A172 (cell line): ENCODE data around the gene B3GALT6. TPM values are rescaled to one million over a fixed set of nuclear protein-coding genes. Genes with fewer than 3 reads are reported as not detected.

Source experiments
- total RNA-seq: library from RNA; depleted of rRNA; stranded (reverse); fragments of >200 nt; shearing (Covaris generic); gene quantifications from 2 replicates; pipeline ENCODE4 v1.2.3, GENCODE V29; 2014; rRNA removed

Gene B3GALT6
- total RNA-seq, 1 experiment from 2014 or later: 38.8 TPM

Other genes starting within 250 kb of the B3GALT6 start
- 10.0 and 20.7 TPM in 2 replicates for gene HES4, start 232.1 kb upstream of the B3GALT6 start, total RNA-seq
- gene ISG15, start 218.7 kb upstream of the B3GALT6 start, total RNA-seq: 63.5 and 100.0 TPM in 2 replicates
- gene AGRN, start 212.1 kb upstream of the B3GALT6 start, total RNA-seq: 107 and 115 TPM in 2 replicates
- gene RNF223, start 157.9 kb upstream of the B3GALT6 start, total RNA-seq: not detected in 2 replicates
- gene C1orf159, start 116.1 kb upstream of the B3GALT6 start, total RNA-seq: 8.2 and 10.0 TPM in 2 replicates
- gene TTLL10, start 58.4 kb upstream of the B3GALT6 start, total RNA-seq: not detected in 2 replicates
- not detected in 2 replicates for gene TNFRSF18, start 25.6 kb upstream of the B3GALT6 start, total RNA-seq
- not detected in 2 replicates for gene TNFRSF4, start 18.1 kb upstream of the B3GALT6 start, total RNA-seq
- 93.4 and 109 TPM in 2 replicates for gene SDF4, start 236 bp upstream of the B3GALT6 start, total RNA-seq
- not detected in 2 replicates for gene C1QTNF12, start 14.5 kb downstream of the B3GALT6 start, total RNA-seq
- 26.2 and 38.0 TPM in 2 replicates for gene UBE2J2, start 41.6 kb downstream of the B3GALT6 start, total RNA-seq
- 0.83 and 0.93 TPM in 2 replicates for gene SCNN1D, start 48.2 kb downstream of the B3GALT6 start, total RNA-seq
- gene ACAP3, start 75.7 kb downstream of the B3GALT6 start, total RNA-seq: 37.2 and 37.5 TPM in 2 replicates
- 15.6 and 17.3 TPM in 2 replicates for gene PUSL1, start 76.4 kb downstream of the B3GALT6 start, total RNA-seq
- 48.4 and 56.7 TPM in 2 replicates for gene INTS11, start 92.4 kb downstream of the B3GALT6 start, total RNA-seq
- gene CPTP, start 92.6 kb downstream of the B3GALT6 start, total RNA-seq: 17.0 and 19.5 TPM in 2 replicates
- gene TAS1R3, start 99.0 kb downstream of the B3GALT6 start, total RNA-seq: 0.22 and 0.33 TPM in 2 replicates
- gene DVL1, start 117.2 kb downstream of the B3GALT6 start, total RNA-seq: 47.7 and 58.2 TPM in 2 replicates
- gene MXRA8, start 126.3 kb downstream of the B3GALT6 start, total RNA-seq: 0.24 TPM in 1 of 2 replicates, not detected in the other
- gene AURKAIP1, start 143.0 kb downstream of the B3GALT6 start, total RNA-seq: 120 and 123 TPM in 2 replicates
- 35.6 and 43.2 TPM in 2 replicates for gene CCNL2, start 167.1 kb downstream of the B3GALT6 start, total RNA-seq
- gene MRPL20, start 175.1 kb downstream of the B3GALT6 start, total RNA-seq: 117 and 151 TPM in 2 replicates
- 0.12 TPM in 1 of 2 replicates, not detected in the other for gene ANKRD65, start 189.0 kb downstream of the B3GALT6 start, total RNA-seq
- gene VWA1, start 203.5 kb downstream of the B3GALT6 start, total RNA-seq: 0.91 and 2.0 TPM in 2 replicates
- gene ATAD3C, start 217.5 kb downstream of the B3GALT6 start, total RNA-seq: not detected in 2 replicates
- 8.0 and 12.0 TPM in 2 replicates for gene ATAD3B, start 239.5 kb downstream of the B3GALT6 start, total RNA-seq